Vagina (tissue), 2 donors: ENCODE measurements around the gene RRP1B. TPM values are rescaled to one million over a fixed set of nuclear protein-coding genes. Genes with fewer than 3 reads are reported as not detected.
A peak's percentile ranks its signal among the peaks of the same experiment; 100 is the strongest.

Experiments
- DNase-seq, 2 donors: peaks; one replicate each; pipeline ENCODE4 v3.0.0-alpha.2; 2017; ENCODE audit errors: extremely low spot score in 2 of 2
- H3K27ac ChIP-seq: fragments of 200-600 bp; sonication (generic); one replicate; pipeline ENCODE4 v1.5.1; 2019
- H3K27me3 ChIP-seq: fragments of 200-600 bp; sonication (generic); one replicate; pipeline ENCODE4 v1.5.1; 2019
- H3K36me3 ChIP-seq, 2 donors: fragments of 200-600 bp; sonication (generic); one replicate each; pipeline ENCODE4 v1.5.1; 2017 to 2019
- H3K4me1 ChIP-seq: fragments of 200-600 bp; sonication (generic); one replicate; pipeline ENCODE4 v1.5.1; 2019
- H3K4me3 ChIP-seq, 2 donors: fragments of 200-600 bp; sonication (generic); 1 replicate in 1 of 2; 2 replicates in 1 of 2; pipeline ENCODE4 v1.5.1; 2016 to 2019
- H3K9me3 ChIP-seq: fragments of 200-600 bp; sonication (generic); one replicate; pipeline ENCODE4 v1.5.1; 2019
- CTCF ChIP-seq, 3 experiments: fragments of 450-650 bp in 2 of 3; fragments of 200-600 bp in 1 of 3; sonication (generic) in 1 of 3; IDR thresholded peaks; one replicate each; pipeline ENCODE4 v1.5.1; 2017 to 2019; ENCODE audit warnings: antibody characterized with exemption in 3 of 3, mild to moderate bottlenecking in 2 of 3, moderate library complexity in 2 of 3
- POLR2A ChIP-seq, 2 donors: fragments of 450-650 bp; IDR thresholded peaks; one replicate each; pipeline ENCODE4 v1.6.1; 2017; ENCODE audit warnings: antibody characterized with exemption in 2 of 2, mild to moderate bottlenecking in 2 of 2, moderate library complexity in 2 of 2
- POLR2AphosphoS5 ChIP-seq, 2 donors: sonication (generic); formaldehyde crosslinking; IDR thresholded peaks; one replicate each; pipeline ENCODE4 v1.9.0; 2017; ENCODE audit warnings: antibody characterized with exemption in 2 of 2, mild to moderate bottlenecking in 2 of 2, low read depth in 1 of 2; ENCODE audit not compliant: insufficient read depth in 1 of 2
- intact Hi-C: fragments of 100-400 bp; cut with DNase I; formaldehyde crosslinking; loops from one replicate; pipeline ENCODE4 v1.15.1; 2023
- total RNA-seq: library from RNA; depleted of rRNA; stranded (reverse); fragments of >200 nt; gene quantifications from one replicate; pipeline ENCODE4 v1.2.3, GENCODE V29; 2016

Gene RRP1B
- total RNA-seq, 1 donor from 2014 or later, result 18.9 TPM

GRCh38 chr21:43654806-43655489 lies 4.4 kb upstream of the RRP1B start:
- H3K36me3 ChIP-seq, result no peaks in the 10 kb centered on the region
- no peak overlapping the region for H3K27ac ChIP-seq
- no peaks in the 10 kb centered on the region for H3K9me3 ChIP-seq
- no peak for DNase-seq
- TF ChIP-seq POLR2AphosphoS5 (IDR thresholded peaks at IDR 0.05; ENCODE audit: insufficient read depth in 1 of 2, low read depth in 1 of 2) (no peak), CTCF (IDR thresholded peaks at IDR 0.05) (no peak), POLR2A (IDR thresholded peaks at IDR 0.05) (no peak)
- no peak overlapping the region for H3K4me3 ChIP-seq
- intact Hi-C loops, result loop anchor here (5.0 kb wide), 1 partner anchor 122 kb away; the partner anchor contains the start of gene CSTB
- H3K27me3 ChIP-seq, result no peaks in the 10 kb centered on the region
- peaks cover 3% of the 10 kb centered on the region for H3K4me1 ChIP-seq

- Histone ChIP-seq H3K27ac (no peak overlapping the region), H3K4me3 (no peak overlapping the region)
- DNase-seq, result no peak
Measured at GRCh38 chr21:43657355-43658087, 1.8 kb upstream of the RRP1B start.

GRCh38 chr21:43658088-43658741 lies 1.1 kb upstream of the RRP1B start:
- no peak for DNase-seq
- Histone ChIP-seq H3K4me1 (peaks cover 20% of the 10 kb centered on the region), H3K27ac (no peak overlapping the region), H3K9me3 (no peaks in the 10 kb centered on the region), H3K4me3 (no peak overlapping the region), H3K27me3 (no peaks in the 10 kb centered on the region), H3K36me3 (peaks cover 0 to 7% of the 10 kb centered on the region in 2 donors)
- intact Hi-C loops, result loop anchor here (5.0 kb wide), 1 partner anchor 119 kb away; the partner anchor contains the start of gene CSTB
- no peak for TF ChIP-seq CTCF (IDR thresholded peaks at IDR 0.05)
- TF ChIP-seq POLR2A (IDR thresholded peaks at IDR 0.05), result no peak
- TF ChIP-seq POLR2AphosphoS5 (IDR thresholded peaks at IDR 0.05; ENCODE audit: insufficient read depth in 1 of 2, low read depth in 1 of 2), result no peak

More at GRCh38 chr21:43657355-43658087, 1.8 kb upstream of the RRP1B start:
- intact Hi-C loops, result loop anchor here (5.0 kb wide), 1 partner anchor 120 kb away; the partner anchor contains the start of gene CSTB
- no peak for TF ChIP-seq POLR2A (IDR thresholded peaks at IDR 0.05)
- TF ChIP-seq POLR2AphosphoS5 (IDR thresholded peaks at IDR 0.05; ENCODE audit: insufficient read depth in 1 of 2, low read depth in 1 of 2), result no peak
- no peak for TF ChIP-seq CTCF (IDR thresholded peaks at IDR 0.05)
- no peaks in the 10 kb centered on the region for H3K9me3 ChIP-seq
- no peaks in the 10 kb centered on the region for H3K36me3 ChIP-seq
- no peaks in the 10 kb centered on the region for H3K27me3 ChIP-seq
- peaks cover 20% of the 10 kb centered on the region for H3K4me1 ChIP-seq

- Histone ChIP-seq H3K27ac (peak overlapping the region; percentile 79), H3K36me3 (peaks cover 0 to 12% of the 10 kb centered on the region in 2 donors), H3K4me3 (peak overlapping the region; percentile 80 to 99), H3K27me3 (no peaks in the 10 kb centered on the region), H3K9me3 (no peaks in the 10 kb centered on the region), H3K4me1 (peaks cover 20% of the 10 kb centered on the region)
- intact Hi-C loops, result loop anchor here (5.0 kb wide), 1 partner anchor 119 kb away; the partner anchor contains the start of gene CSTB
- TF ChIP-seq POLR2AphosphoS5 (IDR thresholded peaks at IDR 0.05; ENCODE audit: insufficient read depth in 1 of 2, low read depth in 1 of 2) (peak in 1 of 2 donors; percentile 5), POLR2A (IDR thresholded peaks at IDR 0.05) (no peak)
- DNase-seq, result no peak
Measured at GRCh38 chr21:43658769-43659135, 608 bp upstream of the RRP1B start.

GRCh38 chr21:43662286-43662685 lies 2.9 kb downstream of the RRP1B start:
- Histone ChIP-seq H3K4me1 (peaks cover 20% of the 10 kb centered on the region), H3K36me3 (peaks cover 0 to 16% of the 10 kb centered on the region in 2 donors), H3K27me3 (no peaks in the 10 kb centered on the region), H3K4me3 (no peak overlapping the region), H3K9me3 (no peaks in the 10 kb centered on the region), H3K27ac (no peak overlapping the region)
- DNase-seq, result no peak
- intact Hi-C loops, result no loop called here
- TF ChIP-seq POLR2A (IDR thresholded peaks at IDR 0.05) (no peak), CTCF (IDR thresholded peaks at IDR 0.05) (no peak), POLR2AphosphoS5 (IDR thresholded peaks at IDR 0.05; ENCODE audit: insufficient read depth in 1 of 2, low read depth in 1 of 2) (no peak)
